ENCODE data around the gene BIRC2. TPM values are rescaled to one million over a fixed set of nuclear protein-coding genes. Genes with fewer than 3 reads are reported as not detected.
"Not testable (repeated sequence)": the region's sequence is repeated elsewhere in the genome, so short reads cannot be mapped to it uniquely, and the experiment has no call there.

BIRC2 gene
- total RNA-seq, 1 experiment from 2014 or later = 65.9 TPM

DNA sequence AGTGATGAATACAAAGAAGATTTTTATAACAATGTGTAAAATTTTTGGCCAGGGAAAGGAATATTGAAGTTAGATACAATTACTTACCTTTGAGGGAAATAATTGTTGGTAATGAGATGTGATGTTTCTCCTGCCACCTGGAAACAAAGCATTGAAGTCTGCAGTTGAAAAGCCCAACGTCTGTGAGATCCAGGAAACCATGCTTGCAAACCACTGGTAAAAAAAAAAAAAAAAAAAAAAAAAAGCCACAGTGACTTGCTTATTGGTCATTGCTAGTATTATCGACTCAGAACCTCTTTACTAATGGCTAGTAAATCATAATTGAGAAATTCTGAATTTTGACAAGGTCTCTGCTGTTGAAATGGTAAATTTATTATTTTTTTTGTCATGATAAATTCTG, 24.5 kb upstream of the BIRC2 start:
- peak; percentile 32 for DNase-seq (ENCODE audit: low read depth)

DNA sequence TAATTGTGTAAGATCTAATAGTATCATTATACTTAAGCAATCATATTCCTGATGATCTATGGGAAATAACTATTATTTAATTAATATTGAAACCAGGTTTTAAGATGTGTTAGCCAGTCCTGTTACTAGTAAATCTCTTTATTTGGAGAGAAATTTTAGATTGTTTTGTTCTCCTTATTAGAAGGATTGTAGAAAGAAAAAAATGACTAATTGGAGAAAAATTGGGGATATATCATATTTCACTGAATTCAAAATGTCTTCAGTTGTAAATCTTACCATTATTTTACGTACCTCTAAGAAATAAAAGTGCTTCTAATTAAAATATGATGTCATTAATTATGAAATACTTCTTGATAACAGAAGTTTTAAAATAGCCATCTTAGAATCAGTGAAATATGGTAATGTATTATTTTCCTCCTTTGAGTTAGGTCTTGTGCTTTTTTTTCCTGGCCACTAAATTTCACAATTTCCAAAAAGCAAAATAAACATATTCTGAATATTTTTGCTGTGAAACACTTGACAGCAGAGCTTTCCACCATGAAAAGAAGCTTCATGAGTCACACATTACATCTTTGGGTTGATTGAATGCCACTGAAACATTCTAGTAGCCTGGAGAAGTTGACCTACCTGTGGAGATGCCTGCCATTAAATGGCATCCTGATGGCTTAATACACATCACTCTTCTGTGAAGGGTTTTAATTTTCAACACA, 23.3 kb upstream of the BIRC2 start:
- DNase-seq (ENCODE audit: low read depth) = peak; percentile 82

DNA sequence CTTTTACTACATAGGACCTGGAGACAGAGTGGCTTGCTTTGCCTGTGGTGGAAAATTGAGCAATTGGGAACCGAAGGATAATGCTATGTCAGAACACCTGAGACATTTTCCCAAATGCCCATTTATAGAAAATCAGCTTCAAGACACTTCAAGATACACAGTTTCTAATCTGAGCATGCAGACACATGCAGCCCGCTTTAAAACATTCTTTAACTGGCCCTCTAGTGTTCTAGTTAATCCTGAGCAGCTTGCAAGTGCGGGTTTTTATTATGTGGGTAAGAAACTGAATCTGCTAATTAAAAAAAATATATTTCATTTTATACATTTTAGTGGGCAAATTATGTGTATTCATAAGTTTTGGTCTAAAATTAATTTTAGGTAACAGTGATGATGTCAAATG, 21.9 kb upstream of the BIRC2 start:
- no peak for DNase-seq (ENCODE audit: low read depth)

DNA sequence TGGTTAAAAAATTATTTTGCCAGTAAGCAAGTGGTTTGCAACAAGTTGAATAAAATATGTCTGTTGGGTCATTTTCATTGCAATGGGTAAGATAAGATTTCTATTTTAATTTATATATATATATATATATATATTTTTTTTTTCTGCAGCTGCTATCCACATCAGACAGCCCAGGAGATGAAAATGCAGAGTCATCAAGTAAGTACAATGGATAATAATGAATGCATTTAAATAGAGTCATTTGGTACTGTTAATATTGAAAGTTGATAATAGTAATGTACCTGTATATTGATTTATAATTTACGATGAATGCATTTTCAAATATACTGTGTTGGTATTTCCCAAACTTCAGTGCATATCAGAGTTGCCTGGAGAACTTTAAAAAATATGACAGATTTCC, 18.3 kb upstream of the BIRC2 start:
- no peak for DNase-seq (ENCODE audit: low read depth)

DNA sequence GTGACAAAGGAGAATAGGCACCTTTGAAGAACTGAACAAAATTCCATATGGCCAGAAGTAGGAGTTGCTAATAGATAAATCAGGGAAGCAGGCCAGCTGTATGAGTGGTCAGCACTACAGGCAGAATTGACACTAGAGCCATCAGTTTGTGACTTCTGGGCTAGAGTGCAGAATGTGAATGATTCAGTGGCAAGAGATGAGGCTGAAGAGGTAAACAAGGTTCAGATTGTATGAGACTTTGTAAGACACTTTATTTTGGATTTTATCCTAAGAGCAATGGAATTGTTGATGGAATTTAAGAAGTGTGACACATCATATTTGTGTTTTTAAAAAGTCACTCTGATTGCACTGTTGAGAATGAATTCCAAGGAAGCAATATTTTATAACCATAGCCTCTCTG, 16.8 kb upstream of the BIRC2 start:
- no peak for DNase-seq (ENCODE audit: low read depth)

DNA sequence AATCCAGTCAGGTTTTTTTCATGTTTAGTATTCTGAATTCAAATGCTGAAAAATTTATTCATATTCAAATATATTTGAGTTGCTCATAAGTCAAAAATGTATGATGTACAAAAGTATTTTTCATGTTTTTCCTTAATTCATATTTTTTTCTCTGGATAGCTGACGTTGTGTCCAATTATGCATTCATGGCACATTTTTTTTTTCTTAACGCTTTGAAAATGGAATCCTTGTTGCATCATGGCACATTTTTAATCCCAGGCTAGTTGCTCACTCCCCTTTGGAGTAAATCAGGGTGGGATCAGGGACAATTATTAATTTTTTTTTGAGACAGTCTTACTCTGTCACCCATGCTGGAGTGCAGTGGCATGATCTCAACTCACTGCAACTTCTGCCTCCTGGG, 15.7 kb upstream of the BIRC2 start:
- DNase-seq (ENCODE audit: low read depth) = no peak

DNA sequence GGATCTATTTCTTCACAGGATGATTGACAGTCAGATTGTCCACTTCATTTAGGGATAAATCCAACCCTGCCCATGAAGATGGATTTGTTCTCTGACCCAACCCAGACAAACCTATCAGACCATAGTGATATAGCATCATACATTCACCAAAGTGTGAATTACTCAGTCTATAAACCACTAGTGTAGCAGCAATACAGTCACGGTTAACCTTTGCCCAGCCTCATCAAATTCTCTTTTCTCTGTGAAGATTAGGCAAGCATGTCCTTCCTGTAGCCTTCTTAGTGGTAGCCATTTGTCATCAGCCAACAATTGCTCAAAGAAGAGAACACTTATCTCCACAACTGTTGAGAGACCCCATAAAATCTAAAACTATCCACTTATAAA, 14.4 kb upstream of the BIRC2 start:
- DNase-seq (ENCODE audit: low read depth) = no peak

DNA sequence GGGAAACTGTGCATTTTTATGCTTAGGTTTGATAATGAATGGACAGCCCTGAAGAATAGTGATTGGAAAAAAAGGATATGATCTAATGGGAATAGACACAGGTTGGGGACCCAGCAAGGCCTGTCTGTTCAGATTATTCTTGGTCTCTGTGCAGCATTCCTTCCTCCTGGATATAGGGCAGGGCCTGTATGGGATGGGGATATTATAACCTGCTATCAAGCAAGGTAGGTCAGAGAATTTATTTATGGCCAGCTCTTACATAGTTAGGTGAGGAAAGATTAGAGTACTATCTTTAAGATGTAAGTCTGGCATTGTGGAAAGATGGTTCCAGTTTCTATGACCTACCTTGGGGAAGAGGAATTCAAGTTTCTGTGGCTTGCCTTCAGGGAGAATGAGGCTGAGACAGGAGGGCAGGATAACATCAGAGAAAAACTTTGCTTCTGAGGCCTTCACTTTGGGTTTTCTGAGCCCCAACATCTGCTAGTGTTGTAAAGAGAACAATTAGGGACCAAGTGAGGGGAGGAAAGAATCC, 8.5 kb upstream of the BIRC2 start:
- no peak for DNase-seq (ENCODE audit: low read depth)

DNA sequence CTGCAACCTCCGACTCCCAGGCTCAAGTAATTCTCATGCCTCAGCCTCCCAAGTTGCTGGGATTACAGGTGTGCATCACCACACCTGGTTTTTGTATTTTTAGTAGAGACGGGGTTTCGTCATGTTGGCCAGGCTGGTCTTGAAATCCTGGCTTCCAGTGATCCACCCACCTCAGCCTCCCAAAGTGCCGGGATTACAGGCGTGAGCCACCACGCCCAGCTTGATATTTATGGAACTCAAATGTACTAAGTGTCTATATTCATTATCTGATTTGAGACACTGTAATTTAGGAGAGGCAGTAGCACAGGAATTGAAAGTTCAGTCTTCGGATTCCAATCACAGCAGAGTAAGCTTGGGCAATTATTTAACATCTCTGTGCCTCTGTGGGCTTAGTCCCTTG, 5.7 kb upstream of the BIRC2 start:
- DNase-seq (ENCODE audit: low read depth) = not testable (repeated sequence)

DNA sequence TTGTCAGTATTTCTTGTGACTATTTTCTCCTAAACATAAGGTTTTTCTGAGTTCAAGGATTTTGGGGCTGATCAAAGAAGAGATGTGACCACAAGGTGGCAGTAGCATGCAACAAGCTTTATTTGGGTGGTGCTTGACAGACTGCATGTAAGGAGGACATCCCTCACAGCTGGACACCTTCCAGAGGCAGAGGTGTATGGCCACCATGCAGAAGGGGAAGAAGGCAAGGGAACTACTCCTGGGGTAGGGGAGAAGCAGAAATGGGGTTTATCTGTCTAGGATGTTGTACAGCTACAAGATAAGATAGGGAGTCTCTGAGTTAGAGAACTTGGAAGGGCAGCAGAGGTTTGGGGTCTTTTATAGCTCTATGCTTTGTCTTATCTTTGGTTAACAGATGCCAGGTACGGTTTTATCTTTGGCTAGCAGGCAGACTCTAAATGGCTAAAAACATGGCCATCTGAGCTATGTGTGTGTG, 5.1 kb upstream of the BIRC2 start:
- DNase-seq (ENCODE audit: low read depth) = peak; percentile 84

DNA sequence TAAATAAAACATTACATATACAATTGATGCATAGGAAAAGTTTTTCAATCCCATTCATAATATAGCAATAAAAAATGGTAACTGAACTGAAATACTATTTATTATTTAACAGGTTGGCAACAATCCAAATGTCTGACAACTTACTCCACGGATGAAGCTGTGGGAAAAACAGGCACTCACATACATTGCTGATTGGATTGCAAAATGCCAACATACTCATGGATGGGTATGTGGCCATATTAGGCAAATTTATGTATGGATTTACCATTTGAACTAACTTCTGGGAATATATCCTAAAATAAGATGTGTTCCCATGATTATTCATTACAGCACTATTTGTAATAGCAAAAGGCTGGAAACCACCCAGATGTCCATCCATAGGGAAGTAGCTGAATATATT, 3.2 kb upstream of the BIRC2 start:
- DNase-seq (ENCODE audit: low read depth) = no peak

DNA sequence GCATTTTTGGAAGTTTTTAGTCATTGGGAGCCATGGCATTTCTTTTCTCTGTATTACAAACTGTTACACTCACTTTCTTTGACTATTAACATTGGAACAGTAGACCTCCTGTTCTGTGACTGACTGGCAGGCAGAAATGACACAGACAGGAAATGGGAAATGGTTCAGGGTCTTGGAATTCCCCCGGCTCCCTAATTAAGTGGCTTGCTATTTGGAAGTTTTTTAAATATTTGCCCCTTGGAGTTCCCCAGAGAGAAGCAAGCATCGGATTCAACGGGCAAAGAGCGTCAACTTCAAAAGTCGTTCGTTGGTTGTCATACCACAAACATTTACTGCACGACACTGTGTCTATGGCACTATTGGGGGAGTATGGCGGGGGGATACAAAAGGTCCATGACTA, 1.1 kb upstream of the BIRC2 start:
- peak; percentile 76 for DNase-seq (ENCODE audit: low read depth)

DNA sequence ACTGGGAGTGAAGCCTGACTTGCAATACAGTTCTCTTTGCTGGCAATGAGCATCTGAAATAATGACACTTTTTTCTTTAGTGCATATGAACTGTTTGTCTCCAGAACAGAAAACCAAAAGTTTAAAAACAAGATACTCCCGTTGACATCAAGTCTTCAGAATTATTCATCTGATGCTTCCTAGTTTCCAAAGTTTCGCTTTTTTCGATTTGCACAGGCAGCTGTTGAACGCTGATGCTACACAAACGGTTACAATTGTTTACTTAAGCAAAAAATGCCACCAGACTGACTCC, 612 bp upstream of the BIRC2 start:
- no peak for DNase-seq (ENCODE audit: low read depth)

DNA sequence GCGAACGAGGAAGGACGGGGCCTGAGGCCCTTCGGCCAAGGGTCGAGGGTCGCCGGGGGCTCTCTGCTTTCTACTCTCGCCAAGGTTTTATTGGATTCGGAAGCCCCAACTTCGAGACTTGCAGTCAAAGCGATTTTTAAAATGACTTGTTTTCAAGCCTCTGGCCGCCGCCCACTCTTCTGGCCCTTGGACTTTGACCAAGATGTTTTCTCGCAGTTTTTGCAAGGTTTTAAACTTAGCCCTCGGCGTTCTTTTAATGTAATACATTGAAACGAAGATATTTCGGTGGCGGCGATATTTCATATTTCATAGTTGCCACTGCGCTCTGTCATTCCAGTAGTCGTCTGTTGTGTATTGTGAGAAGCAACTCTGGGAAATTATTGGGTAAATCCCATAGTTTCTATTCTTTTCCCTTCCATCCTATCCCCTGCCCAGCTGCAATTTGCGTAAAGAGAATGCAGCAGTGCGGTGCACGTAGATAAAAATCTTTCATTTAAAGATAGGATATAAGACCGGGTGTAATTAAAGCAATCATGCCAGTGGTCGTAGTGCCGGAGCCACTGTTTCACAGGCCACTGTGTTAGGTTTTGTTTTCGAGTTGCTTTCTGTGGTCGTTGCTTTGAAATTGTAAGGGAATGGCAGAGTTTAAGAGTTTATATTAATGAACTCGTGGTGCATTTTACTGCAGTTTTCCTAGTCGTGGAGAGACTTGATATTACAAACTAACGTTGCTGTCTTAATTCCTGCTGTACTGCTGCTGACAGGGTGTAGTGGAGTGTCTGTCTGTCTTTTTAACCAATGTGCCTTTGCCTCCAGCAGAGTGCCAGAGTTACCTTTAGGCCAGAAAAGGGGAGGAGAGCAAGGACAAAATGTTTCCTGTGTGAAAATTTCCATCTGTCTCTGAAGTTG, 702 bp downstream of the BIRC2 start:
- peak; percentile 46 for DNase-seq (ENCODE audit: low read depth)

DNA sequence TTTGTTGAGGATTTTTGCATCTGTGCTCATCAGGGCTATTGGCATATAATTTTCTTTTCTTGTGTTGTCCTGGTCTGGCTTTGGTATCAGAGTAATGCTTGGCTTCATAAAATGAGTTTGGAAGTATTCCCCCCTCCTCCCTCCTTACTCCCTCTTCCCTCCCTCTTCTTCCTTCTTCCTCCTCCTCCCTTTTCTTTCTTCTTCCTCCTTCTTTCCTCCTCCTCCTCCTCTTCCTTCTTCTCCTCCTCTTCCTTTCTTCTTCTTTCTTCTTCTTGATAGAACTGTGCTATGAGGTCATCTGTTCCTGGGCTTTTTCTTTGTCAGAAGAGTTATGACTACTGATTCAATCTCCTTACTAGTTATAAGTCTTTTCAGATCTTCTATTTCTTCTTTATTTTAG, 10.1 kb downstream of the BIRC2 start:
- no peak for DNase-seq (ENCODE audit: low read depth)

DNA sequence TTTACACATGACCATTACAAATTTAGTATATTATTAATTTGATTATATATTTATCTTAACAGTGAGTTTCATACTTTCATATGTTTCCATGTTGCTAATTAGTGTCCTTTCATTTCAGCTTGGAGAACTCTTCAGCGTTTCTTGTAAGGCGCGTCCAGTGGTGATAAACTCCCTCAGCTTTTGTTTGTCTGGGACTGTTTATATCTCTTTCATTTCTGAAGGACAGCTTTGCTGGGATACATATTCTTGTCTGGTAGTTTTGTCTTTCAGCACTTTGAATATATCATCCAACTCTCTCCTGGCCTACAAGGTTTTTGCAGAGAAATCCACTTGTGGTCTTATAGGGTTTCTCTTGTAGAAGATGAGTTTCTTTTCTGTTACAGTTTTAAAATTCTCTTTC, 12.4 kb downstream of the BIRC2 start:
- DNase-seq (ENCODE audit: low read depth) = no peak

DNA sequence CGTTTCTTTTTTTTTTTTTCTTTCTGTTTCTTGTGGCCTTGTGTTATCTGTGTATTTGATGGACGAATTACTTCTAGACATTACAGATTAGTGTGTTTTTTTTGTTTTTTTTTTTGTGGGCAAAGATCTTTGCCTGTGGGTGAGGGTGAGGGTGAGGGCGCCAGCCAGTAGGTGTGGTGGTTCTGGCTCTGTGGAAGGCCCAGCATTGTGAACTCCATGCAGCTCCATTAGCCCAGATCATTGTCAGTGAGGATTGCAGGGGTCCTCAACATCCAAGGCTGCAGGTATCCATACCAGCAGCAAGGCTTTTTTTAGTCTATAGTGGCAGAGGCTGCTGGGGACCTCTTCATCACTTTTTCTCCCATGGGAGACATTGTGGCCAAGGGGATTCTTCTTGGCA, 13.7 kb downstream of the BIRC2 start:
- DNase-seq (ENCODE audit: low read depth) = no peak

DNA sequence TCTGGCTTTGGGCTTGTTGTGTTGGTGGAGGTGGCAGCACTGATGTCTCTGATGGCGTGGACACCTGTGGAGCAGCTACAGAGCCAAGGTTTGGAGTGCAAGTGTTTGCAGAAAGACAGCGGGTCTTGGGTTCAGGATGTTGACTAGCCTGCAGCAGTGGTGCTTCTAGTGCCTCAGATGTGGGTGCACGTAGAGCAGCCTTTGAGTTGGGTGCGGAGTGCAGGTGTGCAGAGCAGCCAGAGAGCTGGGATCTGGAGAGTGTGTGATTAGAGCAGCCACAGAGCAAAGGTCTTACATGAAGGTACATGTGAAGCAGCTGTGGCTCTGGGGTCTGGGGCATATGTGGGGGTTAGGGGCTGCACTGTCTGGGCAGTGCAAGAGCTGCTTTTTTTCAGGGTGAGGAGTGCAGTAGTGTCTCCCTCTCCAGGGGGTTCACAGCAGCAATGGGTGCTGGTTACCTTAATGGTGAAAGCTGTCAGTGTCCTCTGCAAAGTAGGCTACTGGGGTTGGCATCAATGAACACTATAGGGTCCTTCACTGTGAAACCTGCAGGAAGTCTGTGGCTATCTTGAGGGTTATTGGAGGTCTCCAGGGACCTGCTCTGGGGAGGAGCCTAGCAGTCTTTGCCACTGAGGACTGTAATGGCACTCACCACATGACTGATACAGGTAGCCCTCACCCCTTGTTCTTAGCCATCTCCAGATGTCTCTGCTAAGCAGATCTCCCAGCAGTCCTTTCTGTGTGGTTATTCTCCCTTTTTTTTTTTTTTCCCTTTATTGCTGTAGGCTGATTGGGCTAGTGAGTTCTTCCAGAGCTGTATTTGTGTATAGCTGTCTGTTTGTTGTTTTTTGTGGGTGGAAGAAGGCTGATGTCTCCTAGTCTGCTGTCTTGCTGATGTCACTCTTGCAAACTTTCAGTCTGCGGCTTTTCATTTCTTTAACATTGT, 14.3 kb downstream of the BIRC2 start:
- DNase-seq (ENCODE audit: low read depth) = no peak

DNA sequence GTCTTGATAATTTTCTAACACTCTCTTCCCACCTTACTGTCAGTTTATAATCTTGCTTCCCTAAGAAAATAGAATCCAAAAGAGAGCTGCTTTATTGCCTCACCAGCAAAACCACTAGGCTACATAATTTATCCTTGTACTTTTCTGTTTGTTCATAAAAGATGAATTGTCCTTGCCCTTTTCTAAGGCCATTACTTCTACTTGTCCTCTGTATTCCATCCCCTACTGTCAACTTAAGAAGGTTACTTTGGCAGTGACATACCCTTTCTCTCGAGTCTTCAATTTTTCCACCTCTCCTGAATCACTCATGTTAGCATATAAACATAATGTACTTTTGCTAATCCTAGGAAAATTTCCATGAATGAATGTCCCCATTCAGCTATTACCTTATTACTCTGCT, 18.0 kb downstream of the BIRC2 start:
- DNase-seq (ENCODE audit: low read depth) = no peak

DNA sequence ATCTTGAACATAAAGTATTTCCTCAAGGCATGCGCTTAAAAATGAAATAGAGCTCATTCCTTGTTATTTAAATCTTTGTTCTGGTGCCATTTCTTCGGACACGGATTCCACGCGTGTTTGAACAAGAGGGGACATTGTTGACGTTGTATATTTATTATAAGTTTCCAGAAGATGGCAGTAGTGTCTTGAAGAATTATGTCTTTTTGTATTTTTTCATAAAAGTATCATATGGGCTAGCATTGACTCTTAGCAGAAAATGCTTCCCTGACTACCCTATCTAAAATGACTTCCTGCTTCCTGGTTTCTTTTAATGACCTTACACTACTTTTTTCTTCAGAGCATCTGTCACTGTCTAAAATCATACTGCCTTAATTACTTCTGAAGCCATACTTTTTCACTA, 20.4 kb downstream of the BIRC2 start:
- peak; percentile 21 for DNase-seq (ENCODE audit: low read depth)

DNA sequence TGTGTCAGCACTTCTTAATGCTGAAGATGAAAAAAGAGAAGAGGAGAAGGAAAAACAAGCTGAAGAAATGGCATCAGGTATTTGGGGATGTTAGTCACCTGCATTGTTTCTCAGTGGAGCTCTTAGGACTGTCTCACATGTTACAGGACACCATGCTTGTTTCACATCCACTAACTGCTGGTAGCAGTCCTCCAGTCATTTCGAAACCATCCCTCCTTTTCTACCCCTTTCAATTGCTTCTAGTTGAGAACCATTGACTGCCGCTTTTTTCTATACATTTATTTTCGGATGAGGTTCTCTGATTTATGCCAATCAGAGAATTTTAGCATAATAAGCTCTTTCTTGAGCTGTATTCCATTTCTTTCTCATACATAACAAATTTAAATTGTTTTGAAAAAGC, 21.5 kb downstream of the BIRC2 start:
- DNase-seq (ENCODE audit: low read depth) = no peak
